Prostate gland (tissue), 2 donors: ENCODE data around the gene COLEC11. TPM values are rescaled to one million over a fixed set of nuclear protein-coding genes. Genes with fewer than 3 reads are reported as not detected.

Experiments used
- DNase-seq: peaks from one replicate; pipeline ENCODE4 v3.0.0-alpha.2; 2019; ENCODE audit warnings: low spot score
- H3K27ac ChIP-seq, 2 donors: fragments of 200-600 bp; sonication (generic); 2 replicates each; pipeline ENCODE4 v1.5.1; 2017 to 2019
- H3K27me3 ChIP-seq: fragments of 200-600 bp; sonication (generic); replicated peaks from 2 replicates; pipeline ENCODE4 v1.5.1; 2019; ENCODE audit not compliant: insufficient read depth
- H3K36me3 ChIP-seq, 2 donors: fragments of 200-600 bp; sonication (generic); 1 replicate in 1 of 2; 2 replicates in 1 of 2; pipeline versions ENCODE4 v1.5.1 to v1.8.1; 2017 to 2019
- H3K4me1 ChIP-seq: fragments of 200-600 bp; sonication (generic); replicated peaks from 2 replicates; pipeline ENCODE4 v1.5.1; 2019
- H3K4me3 ChIP-seq, 2 donors: fragments of 200-600 bp; sonication (generic); 2 replicates each; pipeline ENCODE4 v1.5.1; 2017 to 2019
- H3K9me3 ChIP-seq: fragments of 200-600 bp; sonication (generic); 2 replicates; pipeline ENCODE4 v1.5.1; 2017
- POLR2A ChIP-seq: fragments of 450-650 bp; IDR thresholded peaks from one replicate; pipeline ENCODE4 v1.6.1; 2016; ENCODE audit warnings: antibody characterized with exemption, mild to moderate bottlenecking
- POLR2AphosphoS5 ChIP-seq: sonication (generic); formaldehyde crosslinking; IDR thresholded peaks from one replicate; pipeline ENCODE4 v1.6.1; 2017; ENCODE audit warnings: antibody characterized with exemption
- WGBS: methylation state at CpG from one replicate; pipeline ENCODE4 v1.1.5; 2018; 5-methylcytosine and 5-hydroxymethylcytosine counted together
- intact Hi-C: fragments of 100-400 bp; cut with DNase I; formaldehyde crosslinking; loops from one replicate; pipeline ENCODE4 v1.14.2; 2022
- total RNA-seq, 2 donors: library from RNA; depleted of rRNA; stranded (reverse); fragments of >200 nt; gene quantifications; one replicate each; pipeline ENCODE4 v1.1.0, GENCODE V29; 2016
- TF ChIP-seq, protein P1 (sequence below), 4 experiments: fragments of 200-600 bp in 2 of 4; fragments of 450-650 bp in 2 of 4; sonication (generic) in 2 of 4; IDR thresholded peaks; 1 replicate in 3 of 4; 2 replicates in 1 of 4; pipeline ENCODE4 v1.5.1; 2016 to 2019; ENCODE audit warnings: antibody characterized with exemption in 4 of 4, mild to moderate bottlenecking in 2 of 4, moderate library complexity in 2 of 4

The COLEC11 gene
- total RNA-seq, 2 donors from 2014 or later, result 2.9 to 10.5 TPM

DNA sequence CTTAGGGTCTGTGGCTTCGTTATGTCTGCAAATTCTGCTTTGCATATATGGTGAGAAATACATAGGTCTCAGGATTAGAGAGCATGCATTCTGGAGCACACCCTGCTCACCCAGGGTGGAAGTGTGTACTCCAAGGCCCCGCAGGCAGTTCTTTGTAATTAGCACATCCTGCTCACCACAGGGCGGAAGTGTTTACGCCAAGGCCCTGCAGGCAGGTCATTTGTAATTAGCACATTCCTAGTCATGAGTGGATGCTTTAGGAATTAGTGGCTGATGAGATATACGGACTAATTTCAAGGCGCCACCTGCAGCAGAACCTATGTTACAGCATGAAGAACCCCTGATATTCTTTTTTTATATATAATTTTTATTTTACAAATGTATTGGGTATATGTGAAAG lies 67.3 kb downstream of the COLEC11 start:
- H3K9me3 ChIP-seq, result no peaks in the 10 kb centered on the region
- DNase-seq, result no peak
- H3K36me3 ChIP-seq, result no peaks in the 10 kb centered on the region
- TF ChIP-seq POLR2AphosphoS5 (no peak), POLR2A (no peak)
- TF ChIP-seq, protein P1, sequence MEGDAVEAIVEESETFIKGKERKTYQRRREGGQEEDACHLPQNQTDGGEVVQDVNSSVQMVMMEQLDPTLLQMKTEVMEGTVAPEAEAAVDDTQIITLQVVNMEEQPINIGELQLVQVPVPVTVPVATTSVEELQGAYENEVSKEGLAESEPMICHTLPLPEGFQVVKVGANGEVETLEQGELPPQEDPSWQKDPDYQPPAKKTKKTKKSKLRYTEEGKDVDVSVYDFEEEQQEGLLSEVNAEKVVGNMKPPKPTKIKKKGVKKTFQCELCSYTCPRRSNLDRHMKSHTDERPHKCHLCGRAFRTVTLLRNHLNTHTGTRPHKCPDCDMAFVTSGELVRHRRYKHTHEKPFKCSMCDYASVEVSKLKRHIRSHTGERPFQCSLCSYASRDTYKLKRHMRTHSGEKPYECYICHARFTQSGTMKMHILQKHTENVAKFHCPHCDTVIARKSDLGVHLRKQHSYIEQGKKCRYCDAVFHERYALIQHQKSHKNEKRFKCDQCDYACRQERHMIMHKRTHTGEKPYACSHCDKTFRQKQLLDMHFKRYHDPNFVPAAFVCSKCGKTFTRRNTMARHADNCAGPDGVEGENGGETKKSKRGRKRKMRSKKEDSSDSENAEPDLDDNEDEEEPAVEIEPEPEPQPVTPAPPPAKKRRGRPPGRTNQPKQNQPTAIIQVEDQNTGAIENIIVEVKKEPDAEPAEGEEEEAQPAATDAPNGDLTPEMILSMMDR (IDR thresholded peaks at IDR 0.05), result no peak
- intact Hi-C loops, result no loop called here
- no peak overlapping the region for H3K4me3 ChIP-seq
- H3K27me3 ChIP-seq, result no peaks in the 10 kb centered on the region
- WGBS, result 76% methylated on average over 6 of the region's 6 CpGs
- no peak overlapping the region for H3K27ac ChIP-seq
- H3K4me1 ChIP-seq, result no peaks in the 10 kb centered on the region

DNA sequence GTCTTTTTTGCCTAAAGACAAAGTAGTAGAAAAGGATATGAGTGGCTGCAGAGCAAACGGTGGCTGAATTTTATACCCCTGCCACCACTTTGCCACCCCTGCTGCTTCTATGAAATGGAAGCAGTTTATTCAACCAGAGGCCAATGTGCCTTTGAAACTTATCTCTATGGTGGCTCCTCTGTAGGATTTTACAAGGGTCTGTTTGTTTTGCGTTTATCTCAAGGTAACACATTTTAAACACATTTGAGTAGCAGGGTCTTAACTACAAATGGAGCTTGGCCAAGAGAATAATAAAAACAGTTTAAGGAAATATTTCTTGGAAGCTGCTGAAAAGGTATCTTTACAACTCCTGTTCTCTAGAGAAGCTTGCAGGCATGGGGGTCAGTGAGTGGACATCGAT lies 69.2 kb downstream of the COLEC11 start:
- intact Hi-C loops, result no loop called here
- DNase-seq, result no peak
- TF ChIP-seq POLR2A (no peak), POLR2AphosphoS5 (no peak)
- TF ChIP-seq, protein P1 (IDR thresholded peaks at IDR 0.05), result no peak
- H3K27me3 ChIP-seq, result no peaks in the 10 kb centered on the region
- H3K27ac ChIP-seq, result no peak overlapping the region
- H3K36me3 ChIP-seq, result no peaks in the 10 kb centered on the region
- no peaks in the 10 kb centered on the region for H3K4me1 ChIP-seq
- 21% methylated on average over 3 of the region's 3 CpGs for WGBS
- H3K9me3 ChIP-seq, result no peaks in the 10 kb centered on the region
- no peak overlapping the region for H3K4me3 ChIP-seq

DNA sequence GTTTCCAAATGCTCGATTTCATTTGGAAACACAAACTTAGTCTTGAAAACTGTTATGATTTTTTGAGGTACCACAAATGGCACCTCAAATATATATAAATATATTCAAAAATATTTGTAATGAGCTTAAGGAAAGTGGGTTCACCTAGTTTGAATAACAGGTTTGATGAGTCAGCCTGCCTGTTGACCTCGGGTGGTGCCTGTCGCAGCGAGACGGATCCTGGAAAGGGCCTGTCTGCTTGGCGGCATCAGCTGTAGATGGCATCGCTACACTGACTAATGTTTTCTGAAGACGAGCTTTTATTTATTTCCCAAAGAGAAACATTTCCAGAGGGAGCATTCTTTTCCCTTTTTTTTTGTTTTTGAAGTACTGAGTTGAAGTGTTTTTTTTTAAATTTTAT lies 70.0 kb downstream of the COLEC11 start:
- Histone ChIP-seq H3K9me3 (no peaks in the 10 kb centered on the region), H3K4me1 (no peaks in the 10 kb centered on the region), H3K4me3 (no peak overlapping the region), H3K27ac (no peak overlapping the region), H3K27me3 (no peaks in the 10 kb centered on the region), H3K36me3 (no peaks in the 10 kb centered on the region)
- 59% methylated on average over 8 of the region's 8 CpGs for WGBS
- TF ChIP-seq POLR2AphosphoS5, result no peak
- TF ChIP-seq POLR2A, result no peak
- TF ChIP-seq, protein P1 (IDR thresholded peaks at IDR 0.05), result no peak
- intact Hi-C loops, result no loop called here
- no peak for DNase-seq

DNA sequence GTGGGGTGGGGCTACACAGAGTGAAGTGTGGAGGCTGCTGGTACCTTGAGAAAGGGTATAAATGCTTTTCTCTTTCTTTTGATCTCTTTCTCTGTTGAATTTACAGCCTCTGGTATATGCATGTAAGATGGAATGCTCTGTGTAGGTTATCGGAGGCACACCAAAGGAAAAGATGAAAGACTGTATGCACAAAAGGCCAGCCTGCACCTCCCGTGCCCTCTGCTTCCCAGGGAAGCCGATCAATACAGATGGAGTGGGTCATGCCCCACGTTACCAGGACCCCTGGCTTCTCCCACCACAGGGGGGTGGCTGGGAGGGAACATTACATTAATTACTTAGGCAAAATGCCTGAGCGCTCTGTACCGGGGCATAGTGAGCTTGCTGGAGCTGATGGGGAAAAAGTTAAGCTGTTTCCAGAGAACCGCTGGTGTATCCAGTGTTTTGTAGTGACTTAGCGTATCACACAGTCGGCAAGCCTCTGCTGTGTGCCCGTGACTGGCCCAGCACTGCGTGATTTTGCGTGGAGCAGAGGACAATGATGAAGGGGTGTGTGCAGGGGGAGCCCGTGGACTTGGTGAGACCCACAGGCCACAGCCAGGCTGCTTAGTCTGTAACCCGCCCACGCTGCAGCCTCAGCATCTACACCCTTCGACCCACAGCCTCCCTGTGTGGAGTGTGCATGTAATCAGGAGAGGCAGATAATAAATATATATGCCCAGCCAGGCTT lies 71.1 kb downstream of the COLEC11 start:
- Histone ChIP-seq H3K27me3 (no peaks in the 10 kb centered on the region), H3K4me3 (no peak overlapping the region), H3K4me1 (no peaks in the 10 kb centered on the region), H3K36me3 (no peaks in the 10 kb centered on the region), H3K9me3 (no peaks in the 10 kb centered on the region), H3K27ac (no peak overlapping the region)
- DNase-seq, result no peak
- WGBS, result 72% methylated on average over 16 of the region's 16 CpGs
- intact Hi-C loops, result no loop called here
- TF ChIP-seq, protein P1 (IDR thresholded peaks at IDR 0.05), result no peak
- TF ChIP-seq POLR2AphosphoS5 (no peak), POLR2A (no peak)

DNA sequence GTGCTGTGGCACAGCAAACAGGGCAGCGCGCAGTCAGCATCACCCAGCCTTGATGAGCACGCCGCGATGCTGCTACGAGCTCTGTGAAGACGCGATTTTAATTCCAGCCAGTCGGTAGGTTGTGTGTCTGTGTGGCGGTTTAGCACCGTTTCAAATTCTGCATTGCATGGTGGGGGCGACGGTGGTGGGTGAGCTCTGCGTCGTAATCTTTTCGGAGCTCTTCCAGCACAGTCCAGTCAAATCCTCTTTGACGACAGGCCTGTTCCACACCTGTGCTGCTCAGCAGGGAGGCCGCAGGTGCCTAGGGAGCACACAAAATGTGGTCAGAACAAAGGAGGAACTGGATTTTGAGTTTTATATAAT lies 71.7 kb downstream of the COLEC11 start:
- intact Hi-C loops, result no loop called here
- H3K4me1 ChIP-seq, result no peaks in the 10 kb centered on the region
- no peak for DNase-seq
- H3K9me3 ChIP-seq, result no peaks in the 10 kb centered on the region
- 93% methylated on average over 18 of the region's 18 CpGs for WGBS
- H3K36me3 ChIP-seq, result no peaks in the 10 kb centered on the region
- no peak overlapping the region for H3K27ac ChIP-seq
- no peaks in the 10 kb centered on the region for H3K27me3 ChIP-seq
- TF ChIP-seq POLR2A (no peak), POLR2AphosphoS5 (no peak)
- TF ChIP-seq, protein P1 (IDR thresholded peaks at IDR 0.05), result no peak
- no peak overlapping the region for H3K4me3 ChIP-seq
